22Rv1 (cell line): ENCODE data around the gene WFDC2.

Source experiments
- ZFX ChIP-seq: fragments of 450-650 bp; IDR thresholded peaks from 2 replicates; pipeline ENCODE4 v1.6.1; 2017; ENCODE audit warnings: antibody characterized with exemption, borderline replicate concordance
- TF ChIP-seq, protein P1 (sequence below): fragments of 450-650 bp; IDR thresholded peaks from 2 replicates; pipeline ENCODE4 v1.5.1; 2017; ENCODE audit warnings: mild to moderate bottlenecking

DNA sequence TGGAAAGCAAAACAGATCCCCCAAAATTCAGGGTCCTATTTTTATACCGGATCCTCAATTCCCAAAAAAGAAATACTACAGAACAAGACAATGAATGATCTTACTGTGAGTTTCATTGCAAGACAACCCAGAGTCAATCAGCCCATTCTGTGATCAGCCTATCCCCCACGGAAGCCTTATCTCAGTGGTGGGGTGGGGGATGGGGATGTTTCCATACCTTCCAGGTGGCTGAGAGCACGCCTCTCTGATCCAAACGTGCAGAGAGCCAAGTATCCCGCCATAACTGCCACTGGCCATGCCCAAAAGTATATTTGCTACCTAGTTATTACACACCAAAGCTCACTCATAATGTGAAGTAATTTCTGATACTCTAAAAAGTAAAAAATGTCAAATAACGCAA, 15.1 kb downstream of the WFDC2 start:
- TF ChIP-seq, protein P1, sequence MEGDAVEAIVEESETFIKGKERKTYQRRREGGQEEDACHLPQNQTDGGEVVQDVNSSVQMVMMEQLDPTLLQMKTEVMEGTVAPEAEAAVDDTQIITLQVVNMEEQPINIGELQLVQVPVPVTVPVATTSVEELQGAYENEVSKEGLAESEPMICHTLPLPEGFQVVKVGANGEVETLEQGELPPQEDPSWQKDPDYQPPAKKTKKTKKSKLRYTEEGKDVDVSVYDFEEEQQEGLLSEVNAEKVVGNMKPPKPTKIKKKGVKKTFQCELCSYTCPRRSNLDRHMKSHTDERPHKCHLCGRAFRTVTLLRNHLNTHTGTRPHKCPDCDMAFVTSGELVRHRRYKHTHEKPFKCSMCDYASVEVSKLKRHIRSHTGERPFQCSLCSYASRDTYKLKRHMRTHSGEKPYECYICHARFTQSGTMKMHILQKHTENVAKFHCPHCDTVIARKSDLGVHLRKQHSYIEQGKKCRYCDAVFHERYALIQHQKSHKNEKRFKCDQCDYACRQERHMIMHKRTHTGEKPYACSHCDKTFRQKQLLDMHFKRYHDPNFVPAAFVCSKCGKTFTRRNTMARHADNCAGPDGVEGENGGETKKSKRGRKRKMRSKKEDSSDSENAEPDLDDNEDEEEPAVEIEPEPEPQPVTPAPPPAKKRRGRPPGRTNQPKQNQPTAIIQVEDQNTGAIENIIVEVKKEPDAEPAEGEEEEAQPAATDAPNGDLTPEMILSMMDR = no peak
- TF ChIP-seq ZFX = no peak
